ENCODE results near the gene PAX3.
A peak's percentile ranks its signal among the peaks of the same experiment; 100 is the strongest.

PAX3 gene

DNA sequence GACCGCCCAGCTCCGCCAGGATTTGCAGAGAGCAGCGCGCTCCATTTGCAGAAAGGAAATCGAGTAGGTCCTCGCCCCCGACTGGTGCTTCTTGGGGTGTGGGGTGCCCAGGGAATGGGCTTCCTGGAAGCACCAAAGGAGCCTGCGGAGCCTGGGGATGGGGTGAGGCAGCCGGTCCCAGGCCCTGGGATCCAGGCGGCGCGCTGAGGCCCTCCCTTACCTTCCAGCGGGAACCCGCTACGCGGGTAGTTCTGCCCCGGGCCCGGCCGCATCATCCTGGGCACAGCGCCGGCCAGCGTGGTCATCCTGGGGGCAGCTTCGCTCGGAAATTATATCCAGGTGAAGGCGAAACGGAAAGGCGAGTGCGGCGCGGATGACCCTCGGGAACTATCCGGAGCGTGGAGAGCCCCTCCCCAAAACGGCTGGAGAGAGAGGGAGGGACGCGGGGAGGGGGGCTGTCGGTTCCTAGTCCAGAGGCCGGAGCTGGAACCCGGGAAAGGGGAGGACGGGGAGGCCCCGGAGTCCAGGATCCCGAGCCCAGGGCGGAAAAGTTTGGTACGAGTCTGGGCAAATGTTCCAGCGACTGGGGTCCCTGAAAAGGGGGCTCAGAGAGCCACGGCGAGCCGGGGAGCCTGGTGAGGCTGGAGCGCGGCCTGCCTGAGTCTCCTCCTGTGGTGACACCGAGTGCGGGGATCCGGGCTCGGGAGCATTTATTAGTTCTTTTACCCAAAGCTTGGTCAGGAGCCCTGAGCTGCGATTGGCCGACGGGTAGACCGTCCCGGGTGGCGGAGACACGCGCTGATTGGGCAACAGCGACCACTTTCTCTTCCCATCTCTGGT lies at the start of gene PAX3:
Gene PAX3, minus strand, starts transcription at position 688 of the 840 bp plus-strand sequence. Its CDS starts 383 bp downstream, at position 305.
- DNase-seq (ENCODE audit: low read depth in 1 of 2, low spot score in 1 of 2), result no peak

DNA sequence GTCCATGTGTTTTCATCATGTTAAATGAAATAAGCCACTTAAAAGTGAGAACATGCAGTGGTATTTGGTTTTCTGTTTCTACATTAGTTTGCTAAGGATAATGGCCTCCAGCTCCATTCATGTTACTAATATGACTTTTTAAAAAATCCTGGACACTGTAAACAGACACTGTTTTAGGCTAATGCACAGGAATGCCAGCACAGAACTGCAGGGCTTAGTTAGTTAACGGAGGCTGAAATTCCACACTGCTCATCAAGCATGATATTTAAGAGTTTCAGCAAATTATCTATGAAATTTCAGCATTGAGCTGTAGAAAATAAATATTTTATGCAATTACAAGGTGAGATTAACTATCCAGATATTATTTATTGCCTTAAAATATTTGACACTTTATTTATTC lies 42.5 kb upstream of the PAX3 start:
- no peak for DNase-seq (ENCODE audit: low read depth in 1 of 2, low spot score in 1 of 2)

DNA sequence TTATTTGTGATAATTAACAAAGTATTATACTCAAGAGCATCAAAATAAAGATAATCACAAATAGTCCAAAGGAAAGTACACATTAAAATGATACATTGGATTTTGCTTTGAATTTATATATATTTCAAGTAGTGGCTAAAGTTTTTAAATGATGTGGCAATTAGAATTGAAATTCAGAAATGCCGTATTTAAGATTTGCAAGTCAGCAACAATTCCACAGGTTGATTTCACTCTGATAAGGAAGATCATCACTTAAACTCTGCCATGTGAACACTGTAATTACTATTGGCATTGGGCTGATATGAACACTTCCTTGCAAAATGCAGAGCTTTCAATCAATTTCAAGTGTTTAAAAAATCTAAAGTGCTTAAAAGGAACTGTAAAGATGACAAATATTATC lies 39.6 kb upstream of the PAX3 start:
- no peak for DNase-seq (ENCODE audit: low read depth in 1 of 2, low spot score in 1 of 2)

DNA sequence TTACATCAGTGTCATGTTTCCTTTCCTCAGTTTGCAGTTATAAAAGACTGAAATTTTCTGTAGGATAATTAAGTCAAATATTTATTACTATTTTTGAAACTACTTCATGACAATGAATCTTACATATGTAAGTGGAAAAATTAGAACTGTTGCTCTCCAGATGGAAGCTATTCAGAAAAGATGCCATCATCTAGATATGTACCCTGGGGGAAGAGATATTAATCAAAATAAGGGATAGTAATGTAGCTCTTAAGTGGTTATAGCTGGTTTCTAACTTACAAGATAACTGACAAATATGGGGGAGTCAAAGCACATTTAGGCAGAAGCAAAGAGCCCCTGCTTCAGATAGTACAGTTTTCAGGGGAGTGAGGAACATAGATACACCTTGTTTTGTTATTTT lies 38.1 kb upstream of the PAX3 start:
- DNase-seq (ENCODE audit: low read depth in 1 of 2, low spot score in 1 of 2), result no peak

DNA sequence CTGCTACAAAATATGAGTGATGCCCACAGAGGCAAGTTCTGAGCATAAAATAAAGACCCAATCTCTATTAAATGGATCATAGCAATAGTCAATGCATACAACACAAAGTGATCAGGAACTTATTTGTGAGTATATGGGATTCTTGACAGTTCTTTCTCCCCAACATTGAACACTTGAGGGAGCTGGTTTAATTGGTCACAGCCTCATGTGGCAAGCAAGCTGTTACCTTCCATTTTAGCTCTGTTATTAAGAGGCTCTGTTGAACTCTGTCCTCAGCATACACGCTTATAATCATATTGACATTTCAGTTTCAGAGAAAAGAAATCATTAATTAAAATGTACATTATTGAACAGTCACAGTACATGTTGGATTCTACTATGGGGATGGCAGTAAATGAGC lies 37.6 kb upstream of the PAX3 start:
- no peak for DNase-seq (ENCODE audit: low read depth in 1 of 2, low spot score in 1 of 2)

DNA sequence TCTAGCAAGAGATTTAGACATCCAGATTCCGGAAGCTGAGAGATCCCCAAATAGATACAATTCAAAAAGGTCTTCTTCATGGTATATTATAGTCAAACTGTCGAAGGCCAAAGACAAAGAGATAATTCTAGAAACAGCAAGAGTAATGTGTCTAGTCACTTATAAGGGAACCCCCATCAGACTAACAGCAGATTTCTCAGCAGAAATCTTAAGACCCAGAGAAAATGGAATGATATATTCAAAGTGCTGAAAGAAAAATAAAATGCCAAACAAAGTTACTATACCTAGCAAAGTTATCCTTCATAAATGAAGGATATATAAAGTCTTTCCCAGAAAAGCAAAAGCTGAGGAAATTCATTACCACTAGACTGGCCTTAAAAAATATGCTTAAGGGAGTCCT lies 36.1 kb upstream of the PAX3 start:
- DNase-seq (ENCODE audit: low read depth in 1 of 2, low spot score in 1 of 2), result no peak

DNA sequence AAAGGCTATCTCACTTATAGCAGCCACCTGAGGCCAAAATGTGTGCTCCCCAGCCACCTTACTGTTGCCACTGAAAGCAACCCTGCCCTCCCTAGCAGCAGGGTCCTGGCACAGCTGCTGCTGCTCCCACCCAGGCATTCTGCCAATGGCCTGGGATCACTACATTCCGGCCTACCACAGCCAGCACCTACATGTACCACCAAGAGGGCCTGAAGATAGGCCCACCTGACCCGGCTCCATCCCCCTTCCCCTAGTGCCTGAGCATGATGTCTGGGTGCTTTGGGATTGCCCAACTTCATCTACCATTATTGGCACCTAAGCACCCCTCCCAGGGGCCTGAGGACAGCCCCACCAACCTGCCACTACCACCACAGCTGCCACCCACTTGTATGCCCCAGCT lies 34.6 kb upstream of the PAX3 start:
- DNase-seq (ENCODE audit: low read depth in 1 of 2, low spot score in 1 of 2), result no peak

DNA sequence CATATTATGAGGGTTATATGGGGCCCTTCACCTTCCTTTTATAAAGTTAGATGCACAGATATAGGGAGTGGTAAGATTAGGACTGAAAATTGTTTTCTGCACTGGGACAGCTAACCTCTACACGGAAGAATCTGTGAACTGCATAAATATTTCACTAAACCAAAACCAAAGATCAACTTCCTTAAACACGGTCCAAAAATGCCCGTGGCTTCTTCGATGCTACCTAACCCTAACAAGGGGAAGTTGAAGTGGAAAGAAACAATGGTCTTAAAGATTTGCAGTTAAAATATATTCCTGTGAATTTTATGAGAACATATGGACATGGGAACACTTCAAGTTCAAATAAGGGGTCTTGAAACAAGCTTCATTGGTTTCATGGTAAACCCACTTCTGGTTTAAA lies 33.3 kb upstream of the PAX3 start:
- DNase-seq (ENCODE audit: low read depth in 1 of 2, low spot score in 1 of 2), result no peak

DNA sequence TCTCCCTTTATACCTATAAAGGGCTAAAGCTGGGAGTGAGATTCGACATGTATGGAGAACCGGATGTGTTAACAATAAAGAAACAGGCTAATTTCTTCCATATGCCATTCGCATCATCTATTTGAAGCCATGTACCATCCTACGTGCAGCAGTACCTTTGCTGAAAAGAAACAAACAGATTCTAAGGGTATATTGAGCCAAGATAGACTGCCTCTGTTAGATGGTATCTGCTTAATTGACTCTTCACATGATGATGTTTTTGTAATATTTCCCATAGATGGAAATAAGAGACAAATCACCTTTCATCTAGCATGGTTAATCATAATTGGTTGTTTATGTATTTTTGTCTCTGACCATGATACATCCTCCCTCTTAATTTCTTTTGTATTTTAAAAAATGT lies 32.1 kb upstream of the PAX3 start:
- DNase-seq (ENCODE audit: low read depth in 1 of 2, low spot score in 1 of 2), result no peak

DNA sequence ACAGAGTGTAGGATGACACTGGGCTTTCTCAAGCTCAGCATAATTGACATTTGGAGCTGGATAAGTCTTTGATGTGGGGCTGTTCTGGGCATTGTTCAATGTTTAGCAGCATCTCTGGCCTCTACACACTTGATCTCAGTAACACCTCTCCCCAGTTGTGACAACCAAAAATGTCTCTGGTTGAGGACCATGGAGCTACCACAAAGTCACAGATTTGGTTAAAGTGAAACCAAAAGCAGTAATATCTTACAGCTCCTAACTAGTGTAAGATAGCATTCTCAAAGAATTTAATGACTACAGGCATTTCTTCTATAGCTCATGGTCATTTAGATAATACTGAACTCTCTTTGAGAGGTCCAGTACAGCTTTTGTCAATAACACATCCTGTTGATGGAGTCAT lies 23.4 kb upstream of the PAX3 start:
- DNase-seq (ENCODE audit: low read depth in 1 of 2, low spot score in 1 of 2), result no peak

DNA sequence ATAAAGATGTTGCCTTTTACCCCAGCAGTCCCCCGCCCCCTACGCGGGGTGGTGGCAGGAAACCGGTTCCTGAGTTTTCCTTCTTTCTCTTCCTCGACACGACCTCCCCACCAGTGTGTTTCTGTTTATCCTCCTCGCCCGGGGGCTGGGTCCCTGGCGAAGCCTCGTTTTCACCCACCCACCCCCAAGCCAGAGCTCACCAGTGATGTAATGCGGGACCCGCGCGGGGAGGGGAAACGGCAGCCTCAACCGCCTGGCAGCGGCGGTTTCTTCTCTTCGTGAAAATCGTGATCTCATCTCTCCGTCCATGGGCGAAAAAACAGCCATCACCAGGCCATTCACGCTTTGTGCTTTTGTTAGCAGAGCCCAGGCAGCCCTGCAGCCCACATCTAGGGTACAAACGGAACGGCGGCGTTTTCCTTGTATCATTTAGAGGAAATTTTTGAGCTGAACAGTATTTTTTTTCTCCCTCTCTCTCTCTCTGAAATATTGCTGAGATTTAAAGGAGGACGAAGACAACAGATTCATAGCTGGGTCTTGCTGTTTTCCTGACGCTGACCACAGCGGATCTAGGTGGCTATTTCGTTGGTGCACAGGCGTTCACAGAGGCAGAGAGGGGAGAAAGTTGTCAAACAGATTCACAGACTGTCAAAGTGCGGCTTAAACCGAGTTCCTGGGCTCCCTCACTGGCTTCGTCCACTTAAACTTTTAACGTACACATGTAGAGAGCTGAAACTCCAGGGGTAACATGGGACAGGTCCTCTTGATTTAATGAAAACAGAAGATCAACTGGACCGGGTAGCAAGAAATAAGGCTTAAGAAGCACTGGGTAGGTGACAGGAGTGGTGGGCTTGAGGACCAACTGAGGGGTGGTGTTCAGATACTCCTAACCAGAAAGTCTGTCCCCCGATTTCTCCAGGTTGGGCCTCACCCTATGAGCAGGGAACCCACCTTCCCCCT lies 21.9 kb upstream of the PAX3 start:
- no peak for DNase-seq (ENCODE audit: low read depth in 1 of 2, low spot score in 1 of 2)

DNA sequence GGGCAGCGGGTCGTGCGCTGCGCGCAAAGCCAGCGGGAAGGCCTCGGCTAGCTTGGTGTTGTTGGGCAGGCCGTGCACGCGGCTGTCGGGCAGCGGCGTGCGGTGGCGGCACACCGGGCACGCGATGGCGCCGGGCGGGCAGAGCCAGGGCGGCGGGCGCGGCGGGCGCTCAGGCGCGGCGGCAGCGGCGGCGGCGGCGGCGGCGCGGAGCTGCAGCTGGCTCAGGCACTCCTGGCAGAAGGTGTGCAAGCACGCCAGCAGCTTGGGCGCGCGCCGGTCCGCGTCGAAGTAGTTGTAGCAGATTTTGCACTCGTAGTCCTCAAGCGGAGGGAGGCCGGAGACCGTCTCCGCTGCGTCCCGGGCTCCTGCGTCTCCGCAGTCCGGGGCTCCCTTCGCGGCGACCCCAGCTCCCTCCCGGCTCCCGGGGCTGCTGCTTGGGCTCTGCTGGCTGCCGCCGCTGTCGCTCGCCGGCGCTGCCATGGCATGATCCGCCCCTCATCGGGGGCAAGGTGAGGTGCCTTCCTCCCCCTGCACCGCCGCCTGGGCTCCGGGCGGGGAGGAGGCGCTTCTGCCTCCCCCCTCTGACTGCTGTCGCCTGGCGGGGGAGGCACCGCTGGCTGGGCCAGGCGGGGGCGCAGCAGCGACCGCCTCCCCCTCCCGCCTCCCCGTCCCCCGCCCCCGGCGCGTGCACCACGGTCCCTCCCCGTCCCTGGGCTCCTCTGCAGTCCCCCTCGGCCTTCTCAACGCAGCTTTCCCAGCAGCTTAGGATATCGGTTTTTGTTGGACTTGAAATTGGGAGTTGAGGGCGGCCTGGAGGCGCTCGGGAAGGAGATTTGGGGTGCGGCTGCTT lies 21.0 kb upstream of the PAX3 start:
- DNase-seq (ENCODE audit: low read depth in 1 of 2, low spot score in 1 of 2), result no peak

DNA sequence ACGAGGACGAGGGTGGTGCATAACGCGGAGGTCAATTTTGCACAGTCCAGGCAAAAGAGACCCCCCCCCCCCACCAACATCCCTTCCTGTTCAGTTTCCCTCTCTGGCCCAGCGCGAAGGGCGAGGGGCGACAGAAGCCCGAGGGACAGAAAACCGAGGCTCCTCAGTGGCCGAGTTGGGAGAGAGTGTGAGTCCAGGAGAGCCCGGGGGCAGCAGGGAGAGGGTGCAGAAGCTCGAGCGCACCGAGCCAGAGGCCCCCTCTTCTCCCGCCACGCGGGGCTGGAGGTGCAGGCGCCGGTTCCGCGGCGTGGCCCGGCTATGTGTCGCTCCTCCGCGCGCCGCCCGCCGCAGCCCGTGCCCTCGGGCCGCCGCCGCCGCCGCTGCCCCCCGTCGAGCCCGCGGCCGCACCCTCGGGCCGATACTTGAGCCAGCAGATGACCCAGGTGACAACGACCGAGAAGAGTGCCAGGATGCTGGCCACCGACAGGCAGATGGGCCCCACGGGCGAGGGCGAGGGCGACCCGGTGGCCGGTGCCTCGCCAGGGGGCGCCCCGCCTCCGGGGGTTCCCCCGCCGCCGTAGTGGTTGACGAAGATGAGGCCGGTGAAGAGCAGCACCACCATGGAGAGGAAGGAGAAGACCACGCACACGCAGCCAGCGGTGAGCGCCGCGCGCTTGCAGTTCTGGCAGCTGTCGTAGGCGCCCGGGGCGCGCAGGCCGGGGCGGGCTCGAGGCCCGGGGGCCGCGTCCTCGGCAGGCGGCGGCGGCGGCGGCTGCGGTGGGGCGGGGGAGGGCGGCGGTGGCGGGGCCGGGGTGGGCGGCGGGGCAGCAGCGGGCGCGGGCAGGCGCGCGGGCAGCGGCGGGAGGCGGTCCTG lies 20.2 kb upstream of the PAX3 start:
- no peak for DNase-seq (ENCODE audit: low read depth in 1 of 2, low spot score in 1 of 2)

DNA sequence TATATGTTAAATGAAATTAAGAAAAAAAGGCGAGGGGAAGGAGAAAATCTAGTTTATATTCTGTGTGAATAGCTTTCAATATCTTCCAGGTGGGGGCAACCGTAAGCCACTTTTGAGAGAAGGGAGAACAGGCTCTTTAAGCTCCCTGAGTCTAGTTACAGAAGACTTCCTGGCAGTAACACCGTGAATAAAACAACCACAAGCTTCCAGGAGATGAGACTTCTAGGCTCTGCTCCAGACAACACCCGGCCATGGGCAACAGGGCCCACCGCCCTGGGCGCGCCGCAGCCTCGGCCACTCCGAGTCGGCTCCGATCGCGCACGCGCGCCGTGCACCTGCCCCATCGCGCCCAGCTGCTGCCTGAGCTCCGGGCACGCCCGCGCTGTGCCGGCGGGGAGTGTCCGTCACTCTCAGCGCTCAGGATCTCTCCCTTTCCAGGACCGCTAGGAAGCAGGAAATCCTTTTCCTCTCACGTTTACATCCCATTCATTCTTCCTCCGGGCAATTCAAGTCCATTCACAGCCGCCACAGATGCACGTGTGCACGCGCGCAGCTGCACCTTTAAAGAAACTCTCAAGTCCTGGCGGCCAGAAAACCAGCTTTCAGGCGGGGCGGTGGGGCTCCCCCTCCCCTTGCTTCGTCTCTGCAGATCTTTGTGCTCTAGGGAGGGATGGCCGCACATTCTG lies 19.4 kb upstream of the PAX3 start:
- peak in 1 of 2 donors; percentile 22 for DNase-seq (ENCODE audit: low read depth in 1 of 2, low spot score in 1 of 2)

DNA sequence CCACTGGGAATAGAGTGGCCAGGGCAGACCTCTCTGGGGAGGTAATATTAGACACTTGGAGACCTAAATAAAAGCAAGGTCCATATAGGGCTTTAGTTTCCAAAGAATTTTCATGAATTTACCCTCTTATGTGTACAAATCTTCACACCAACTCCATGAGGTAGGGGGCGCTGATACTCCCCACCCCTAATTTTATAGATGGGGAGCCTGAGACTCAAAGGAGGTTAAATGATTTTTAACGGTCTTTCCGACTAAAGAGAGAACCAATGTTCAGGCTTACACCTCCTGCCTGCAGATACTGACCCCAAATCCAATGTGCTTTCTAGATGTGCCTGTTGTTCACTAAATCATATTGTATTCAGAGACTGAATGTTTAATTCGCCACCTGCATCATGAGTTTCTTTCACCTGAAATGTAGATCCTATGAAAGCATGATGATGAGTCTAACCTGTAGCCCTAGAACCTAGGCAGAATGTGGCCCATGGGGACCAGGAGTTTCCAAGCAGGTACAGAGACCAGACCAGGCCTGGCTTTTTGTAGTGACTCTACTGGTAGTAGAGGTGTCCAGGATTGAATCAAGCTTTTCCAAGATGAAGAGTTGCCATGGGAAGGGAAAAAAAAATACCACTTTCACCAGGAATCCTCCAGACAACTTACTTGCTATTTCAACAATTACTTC lies 16.8 kb upstream of the PAX3 start:
- no peak for DNase-seq (ENCODE audit: low read depth in 1 of 2, low spot score in 1 of 2)

DNA sequence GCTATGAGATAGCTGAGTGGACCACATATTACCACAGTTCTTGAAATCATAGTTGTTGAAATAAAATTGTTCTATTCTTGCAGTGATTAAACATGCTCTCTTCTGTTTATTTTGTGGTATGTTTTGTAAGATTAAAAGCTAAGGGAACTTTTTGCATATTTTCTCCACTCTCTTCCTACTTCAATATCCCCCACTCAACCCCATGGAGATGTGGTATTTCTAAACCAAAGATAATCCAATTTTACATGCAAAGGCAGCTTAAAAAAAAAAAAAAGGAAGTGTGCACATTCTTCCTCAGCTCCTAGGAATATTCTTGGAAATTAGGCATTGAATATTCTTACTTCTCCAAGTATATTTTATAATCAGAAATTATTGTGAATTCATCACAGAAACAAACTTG lies 15.0 kb upstream of the PAX3 start:
- no peak for DNase-seq (ENCODE audit: low read depth in 1 of 2, low spot score in 1 of 2)

DNA sequence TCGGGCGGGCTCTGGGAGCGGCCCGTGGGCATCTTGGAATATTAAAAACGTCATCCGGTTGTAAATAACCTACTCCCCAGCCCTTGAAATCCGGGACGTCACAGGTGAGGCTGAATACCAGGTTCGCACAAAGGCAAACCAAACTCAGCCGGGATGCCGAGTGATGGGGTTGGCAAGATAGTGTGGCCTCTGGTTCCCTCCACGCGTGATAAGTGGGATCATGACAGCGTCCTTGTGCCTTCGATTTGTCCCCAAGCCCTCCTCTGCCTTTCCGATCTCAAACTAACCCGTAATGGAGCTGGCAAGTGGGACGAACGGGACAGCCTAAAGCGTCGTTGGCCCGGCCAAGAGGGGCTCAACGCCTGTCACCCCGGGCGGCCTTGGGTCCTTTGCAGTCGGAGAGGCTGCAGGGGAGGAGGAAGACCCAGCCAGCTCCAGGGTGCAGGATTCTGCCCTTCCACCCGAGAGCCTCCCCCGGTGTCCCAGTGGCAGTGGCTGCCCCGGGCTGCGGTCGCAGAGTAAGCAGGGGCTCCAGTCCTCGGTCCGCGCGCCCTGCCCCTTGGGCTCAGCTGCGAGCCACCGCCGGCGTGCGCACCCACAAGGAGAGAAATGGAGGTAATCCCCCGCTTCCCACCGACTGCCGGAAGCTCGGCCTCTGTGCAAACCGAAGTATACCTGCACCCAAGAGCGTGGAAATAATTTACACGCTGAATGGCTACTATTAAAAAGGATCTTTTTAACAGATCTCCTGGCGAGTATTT lies 13.4 kb upstream of the PAX3 start:
- no peak for DNase-seq (ENCODE audit: low read depth in 1 of 2, low spot score in 1 of 2)

DNA sequence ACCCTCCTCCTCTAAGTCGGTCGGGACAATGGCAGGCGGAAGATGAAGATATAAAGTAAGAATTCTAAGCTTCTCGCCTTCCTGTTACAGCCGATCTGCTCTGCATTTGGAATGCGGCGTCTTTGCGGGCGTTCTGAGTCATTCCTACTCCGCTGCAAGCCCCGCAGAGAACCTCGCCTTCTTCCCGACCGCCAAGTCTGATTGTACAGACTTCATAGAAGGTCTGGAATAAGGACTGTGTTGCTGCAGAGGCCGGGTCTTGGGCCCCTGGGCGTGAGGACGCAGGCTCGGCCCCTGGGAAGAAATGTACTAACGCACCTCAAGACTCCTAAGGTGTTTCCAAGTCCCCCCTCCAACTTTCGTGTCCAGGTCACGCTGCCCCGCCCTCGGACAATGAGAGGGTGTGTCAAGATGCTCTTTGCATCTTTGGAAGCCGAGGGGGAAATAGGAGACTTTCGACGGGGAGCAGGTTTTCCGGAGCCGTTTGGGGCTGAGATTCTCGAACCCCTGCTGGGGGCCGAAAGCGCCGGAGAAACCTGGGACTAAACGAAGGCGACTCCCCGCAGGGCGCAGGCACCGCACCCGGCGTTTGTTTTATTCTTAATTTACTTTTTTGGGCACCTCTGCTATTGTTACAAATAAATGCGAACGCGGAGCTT lies 12.7 kb upstream of the PAX3 start:
- no peak for DNase-seq (ENCODE audit: low read depth in 1 of 2, low spot score in 1 of 2)

Measured in activated CD4-positive, alpha-beta T cell treated with anti-CD3 and anti-CD28 coated beads, Interleukin-2, amount 50 U/mL, for 24 hours (primary cell).